PC-3 (cell line): Measurements from ENCODE around the gene HCN4. TPM values are rescaled to one million over a fixed set of nuclear protein-coding genes. Genes with fewer than 3 reads are reported as not detected.

ENCODE experiments used
- ATAC-seq: fragments of 200-7000 bp; cut with Tn5 transposase; 2 replicates; pipeline ENCODE4 v1.9.1; 2020; ENCODE audit warnings: mild to moderate bottlenecking, moderate library complexity
- BruUV-seq: library from RNA; stranded (reverse); fragments of 400-500 nt; replicated peaks from 2 replicates; lab custom pipeline; 2021; lab: Mats Ljungman, UMichigan
- CTCF ChIA-PET: fragments of 300-600 bp; sonication (Branson Sonifier 250); formaldehyde crosslinking; loops from one replicate; lab custom pipeline; 2022; ENCODE audit warnings: antibody characterized with exemption; lab: Charles Lee
- POLR2A ChIA-PET: fragments of 300-600 bp; sonication (Branson Sonifier 250); formaldehyde crosslinking; loops from one replicate; lab custom pipeline; 2022; ENCODE audit warnings: antibody characterized with exemption; ENCODE audit not compliant: unreplicated experiment; lab: Charles Lee
- DNase-seq: peaks from one replicate; pipeline ENCODE4 v3.0.0-alpha.2; 2015
- H2AFZ ChIP-seq: fragments of 300-600 bp; sonication (generic); 2 replicates; pipeline ENCODE4 v1.6.0; 2016; ENCODE audit warnings: antibody characterized with exemption, low read length
- H3F3A ChIP-seq: fragments of 300-600 bp; sonication (generic); one replicate; pipeline ENCODE4 v1.6.0; 2017; ENCODE audit warnings: antibody characterized with exemption, low read length, control low read depth, mild to moderate bottlenecking; ENCODE audit not compliant: unreplicated experiment
- H3K27ac ChIP-seq: fragments of 300-600 bp; sonication (generic); 2 replicates; pipeline ENCODE4 v1.5.1; 2016; ENCODE audit warnings: mild to moderate bottlenecking, low read length
- H3K27me3 ChIP-seq: fragments of 300-600 bp; sonication (generic); 2 replicates; pipeline ENCODE4 v1.6.1; 2016; ENCODE audit warnings: low read length, mixed read lengths
- H3K36me3 ChIP-seq: fragments of 300-600 bp; sonication (generic); 2 replicates; pipeline ENCODE4 v1.6.1; 2016; ENCODE audit warnings: low read depth, mixed run types, low read length, mixed read lengths
- H3K4me1 ChIP-seq: fragments of 300-600 bp; sonication (generic); 2 replicates; pipeline ENCODE4 v1.5.1; 2016; ENCODE audit warnings: low read length; ENCODE audit not compliant: insufficient read depth
- H3K4me2 ChIP-seq: fragments of 300-600 bp; sonication (generic); 2 replicates; pipeline ENCODE4 v1.6.0; 2016; ENCODE audit warnings: low read length
- H3K4me3 ChIP-seq: fragments of 300-600 bp; sonication (generic); 2 replicates; pipeline ENCODE4 v1.5.1; 2016; ENCODE audit warnings: mild to moderate bottlenecking, low read length, mixed read lengths
- H3K79me2 ChIP-seq: fragments of 300-600 bp; sonication (generic); 2 replicates; pipeline ENCODE4 v1.6.1; 2017; ENCODE audit warnings: low read length, mixed read lengths
- H3K9ac ChIP-seq: fragments of 300-600 bp; sonication (generic); 2 replicates; pipeline ENCODE4 v1.6.0; 2016; ENCODE audit warnings: mild to moderate bottlenecking, low read length
- H3K9me2 ChIP-seq: fragments of 300-600 bp; sonication (generic); replicated peaks from 2 replicates; pipeline ENCODE4 v1.6.1; 2016; ENCODE audit warnings: mixed run types, low read length, mixed read lengths
- H3K9me3 ChIP-seq: fragments of 300-600 bp; sonication (generic); 2 replicates; pipeline ENCODE4 v1.6.1; 2016; ENCODE audit warnings: low read length, mixed read lengths
- H4K20me1 ChIP-seq: fragments of 300-600 bp; sonication (generic); 2 replicates; pipeline ENCODE4 v1.6.1; 2016; ENCODE audit warnings: low read length, mixed read lengths
- CTCF ChIP-seq: fragments of 300-600 bp; sonication (generic); conservative IDR thresholded peaks from 2 replicates; pipeline ENCODE4 v1.5.1; 2017; ENCODE audit warnings: antibody characterized with exemption, low read depth, mild to moderate bottlenecking, low read length
- EZH2 ChIP-seq: fragments of 300-600 bp; sonication (generic); IDR thresholded peaks from one replicate; pipeline ENCODE4 v1.6.1; 2017; ENCODE audit warnings: antibody characterized with exemption, mild to moderate bottlenecking, low read length; ENCODE audit not compliant: unreplicated experiment
- EZH2phosphoT487 ChIP-seq: fragments of 300-600 bp; sonication (generic); IDR thresholded peaks from 2 replicates; pipeline ENCODE4 v1.6.1; 2018; ENCODE audit warnings: mild to moderate bottlenecking, antibody characterized with exemption, low read length, borderline replicate concordance
- intact Hi-C: fragments of 100-400 bp; cut with micrococcal nuclease; formaldehyde crosslinking; loops from 2 replicates; pipeline ENCODE4 v1.9.0; 2023
- total RNA-seq: library from RNA; depleted of rRNA; stranded (reverse); fragments of >200 nt; gene quantifications from 2 replicates; pipeline ENCODE4 v1.2.3, GENCODE V29; 2014

The HCN4 gene
- total RNA-seq, 1 experiment from 2014 or later, result not detected

GRCh38 chr15:73282567-73283365, 86.0 kb downstream of the HCN4 start:
- Histone ChIP-seq H3K9me3 (no peaks in the 10 kb centered on the region), H3K9ac (no peak overlapping the region), H2AFZ (no peak overlapping the region), H3K36me3 (no peaks in the 10 kb centered on the region), H3K9me2 (no peaks in the 10 kb centered on the region), H3F3A (no peaks in the 10 kb centered on the region), H4K20me1 (no peaks in the 10 kb centered on the region), H3K4me2 (no peak overlapping the region), H3K79me2 (no peaks in the 10 kb centered on the region), H3K27me3 (no peaks in the 10 kb centered on the region), H3K4me3 (no peak overlapping the region), H3K27ac (no peak overlapping the region), H3K4me1 (no peaks in the 10 kb centered on the region)
- no peak for DNase-seq
- intact Hi-C loops, result loop anchor here (10.0 kb wide), 2 partner anchors 272 to 352 kb away; partner anchors contain the start of gene NPTN
- no TSS peak for BruUV-seq
- ChIA-PET POLR2A (no interaction called here), CTCF (no interaction called here)
- ATAC-seq, result no peak
- TF ChIP-seq EZH2 (no peak), EZH2phosphoT487 (no peak), CTCF (no peak)

- DNase-seq, result no peak
- H4K20me1 ChIP-seq, result no peaks in the 10 kb centered on the region
- CTCF ChIA-PET, result no interaction called here
Measured at GRCh38 chr15:73275862-73276261, 92.9 kb downstream of the HCN4 start.

More at GRCh38 chr15:73275862-73276261, 92.9 kb downstream of the HCN4 start:
- Histone ChIP-seq H3K27ac (no peak overlapping the region), H3K27me3 (no peaks in the 10 kb centered on the region), H2AFZ (no peak overlapping the region), H3K79me2 (no peaks in the 10 kb centered on the region), H3K9me2 (no peaks in the 10 kb centered on the region), H3K4me3 (no peak overlapping the region), H3K9ac (no peak overlapping the region), H3K9me3 (no peaks in the 10 kb centered on the region), H3K36me3 (no peaks in the 10 kb centered on the region), H3F3A (no peaks in the 10 kb centered on the region), H3K4me2 (no peak overlapping the region), H3K4me1 (no peaks in the 10 kb centered on the region)
- ATAC-seq, result no peak
- BruUV-seq, result no TSS peak
- intact Hi-C loops, result no loop called here
- TF ChIP-seq EZH2 (no peak), CTCF (no peak), EZH2phosphoT487 (no peak)
- POLR2A ChIA-PET, result no interaction called here
